Stromal cell of bone marrow (primary cell): ENCODE measurements around the gene PDSS2.

ENCODE experiments used
- DNase-seq: peaks from one replicate; pipeline ENCODE4 v3.0.0-alpha.2; 2012; ENCODE audit warnings: low read depth

PDSS2 gene

GRCh38 chr6:107360476-107360875 lies 98.9 kb downstream of the PDSS2 start:
- peak; percentile 56 for DNase-seq

GRCh38 chr6:107357842-107358241 lies 101.5 kb downstream of the PDSS2 start:
- no peak for DNase-seq

- no peak for DNase-seq
These were observed 102.3 kb downstream of the PDSS2 start for GRCh38 chr6:107357031-107357430.

GRCh38 chr6:107355659-107356058 lies 103.7 kb downstream of the PDSS2 start:
- DNase-seq, result no peak

- DNase-seq, result no peak
These were observed 104.9 kb downstream of the PDSS2 start for GRCh38 chr6:107354451-107354850.

GRCh38 chr6:107353773-107354382 lies 105.5 kb downstream of the PDSS2 start:
- no peak for DNase-seq

- no peak for DNase-seq
These were observed 111.1 kb downstream of the PDSS2 start for GRCh38 chr6:107348224-107348623.

GRCh38 chr6:107345393-107345792 lies 114.0 kb downstream of the PDSS2 start:
- no peak for DNase-seq

GRCh38 chr6:107344981-107345380 lies 114.4 kb downstream of the PDSS2 start:
- no peak for DNase-seq

GRCh38 chr6:107344383-107344782 lies 115.0 kb downstream of the PDSS2 start:
- DNase-seq, result no peak

- no peak for DNase-seq
These were observed 117.2 kb downstream of the PDSS2 start for GRCh38 chr6:107342144-107342543.

GRCh38 chr6:107340881-107341280 lies 118.5 kb downstream of the PDSS2 start:
- no peak for DNase-seq

- no peak for DNase-seq
These were observed 122.1 kb downstream of the PDSS2 start for GRCh38 chr6:107337191-107337741.

- no peak for DNase-seq
These were observed 125.3 kb downstream of the PDSS2 start for GRCh38 chr6:107334026-107334425.

- no peak for DNase-seq
These were observed 125.9 kb downstream of the PDSS2 start for GRCh38 chr6:107333491-107333890.

GRCh38 chr6:107331409-107332386 lies 127.7 kb downstream of the PDSS2 start:
- DNase-seq, result no peak

- no peak for DNase-seq
These were observed 129.2 kb downstream of the PDSS2 start for GRCh38 chr6:107330168-107330567.

- DNase-seq, result no peak
These were observed 130.1 kb downstream of the PDSS2 start for GRCh38 chr6:107329063-107329860.

- DNase-seq, result no peak
These were observed 131.3 kb downstream of the PDSS2 start for GRCh38 chr6:107328081-107328480.

GRCh38 chr6:107323133-107323785 lies 136.1 kb downstream of the PDSS2 start:
- DNase-seq, result peak; percentile 37

- no peak for DNase-seq
These were observed 137.6 kb downstream of the PDSS2 start for GRCh38 chr6:107321793-107322192.
